ENCODE results near the gene EPHB2.

DNA sequence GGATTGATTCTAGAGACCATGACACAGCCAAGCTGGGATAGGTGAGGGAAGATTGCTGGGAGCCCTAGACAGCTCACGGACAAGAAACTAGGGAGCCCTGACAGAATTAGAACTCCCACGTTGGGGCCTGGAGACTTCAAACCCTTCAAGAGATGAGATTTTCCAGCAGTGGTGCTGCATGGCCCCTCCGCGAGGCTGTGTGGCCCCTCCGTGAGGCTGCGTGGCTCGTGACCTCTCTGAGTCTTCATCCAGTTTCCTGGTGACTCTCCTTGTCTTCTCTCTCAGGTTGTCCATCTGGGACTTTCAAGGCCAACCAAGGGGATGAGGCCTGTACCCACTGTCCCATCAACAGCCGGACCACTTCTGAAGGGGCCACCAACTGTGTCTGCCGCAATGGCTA, 152.1 kb downstream of the EPHB2 start:
- TF ChIP-seq, protein P1, sequence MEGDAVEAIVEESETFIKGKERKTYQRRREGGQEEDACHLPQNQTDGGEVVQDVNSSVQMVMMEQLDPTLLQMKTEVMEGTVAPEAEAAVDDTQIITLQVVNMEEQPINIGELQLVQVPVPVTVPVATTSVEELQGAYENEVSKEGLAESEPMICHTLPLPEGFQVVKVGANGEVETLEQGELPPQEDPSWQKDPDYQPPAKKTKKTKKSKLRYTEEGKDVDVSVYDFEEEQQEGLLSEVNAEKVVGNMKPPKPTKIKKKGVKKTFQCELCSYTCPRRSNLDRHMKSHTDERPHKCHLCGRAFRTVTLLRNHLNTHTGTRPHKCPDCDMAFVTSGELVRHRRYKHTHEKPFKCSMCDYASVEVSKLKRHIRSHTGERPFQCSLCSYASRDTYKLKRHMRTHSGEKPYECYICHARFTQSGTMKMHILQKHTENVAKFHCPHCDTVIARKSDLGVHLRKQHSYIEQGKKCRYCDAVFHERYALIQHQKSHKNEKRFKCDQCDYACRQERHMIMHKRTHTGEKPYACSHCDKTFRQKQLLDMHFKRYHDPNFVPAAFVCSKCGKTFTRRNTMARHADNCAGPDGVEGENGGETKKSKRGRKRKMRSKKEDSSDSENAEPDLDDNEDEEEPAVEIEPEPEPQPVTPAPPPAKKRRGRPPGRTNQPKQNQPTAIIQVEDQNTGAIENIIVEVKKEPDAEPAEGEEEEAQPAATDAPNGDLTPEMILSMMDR (IDR thresholded peaks at IDR 0.05): no peak
- TF ChIP-seq EP300 (IDR thresholded peaks at IDR 0.05): no peak
